Erythroblast (primary cell): ENCODE data around the gene BTBD8.

Experiments
- GATA1 ChIP-seq: IDR thresholded peaks from 2 replicates; pipeline ENCODE4 v1.6.1; 2011; ENCODE audit warnings: low read depth, mild to moderate bottlenecking, control low read depth, low read length, moderate library complexity
- POLR2A ChIP-seq: IDR thresholded peaks from 2 replicates; pipeline ENCODE4 v1.6.1; 2011; ENCODE audit warnings: mild to moderate bottlenecking, low read length

DNA sequence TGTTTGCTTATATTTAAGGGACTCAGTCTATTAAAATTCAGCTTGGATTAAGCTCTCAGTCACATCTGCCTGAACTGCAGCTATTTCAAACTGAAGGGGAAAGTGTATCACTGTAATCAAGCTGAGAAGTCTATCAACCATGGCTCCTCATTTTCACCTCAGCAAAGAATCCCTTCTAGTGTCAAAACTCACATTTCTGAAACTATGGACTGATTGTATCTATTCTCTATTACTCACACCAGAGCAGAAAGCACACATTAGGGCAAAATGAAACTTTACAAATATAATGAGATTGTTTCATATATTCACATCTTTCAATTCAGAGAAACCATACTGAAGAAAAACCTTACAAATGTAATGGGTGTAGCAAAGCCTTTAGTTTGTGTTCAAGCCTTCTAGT is 123.0 kb downstream of the BTBD8 start:
- TF ChIP-seq POLR2A: no peak
- TF ChIP-seq GATA1: no peak
